Measurements from ENCODE around the gene RAX2. TPM values are rescaled to one million over a fixed set of nuclear protein-coding genes. Genes with fewer than 3 reads are reported as not detected.

Gene RAX2
- total RNA-seq, 1 experiment from 2014 or later, result not detected

DNA sequence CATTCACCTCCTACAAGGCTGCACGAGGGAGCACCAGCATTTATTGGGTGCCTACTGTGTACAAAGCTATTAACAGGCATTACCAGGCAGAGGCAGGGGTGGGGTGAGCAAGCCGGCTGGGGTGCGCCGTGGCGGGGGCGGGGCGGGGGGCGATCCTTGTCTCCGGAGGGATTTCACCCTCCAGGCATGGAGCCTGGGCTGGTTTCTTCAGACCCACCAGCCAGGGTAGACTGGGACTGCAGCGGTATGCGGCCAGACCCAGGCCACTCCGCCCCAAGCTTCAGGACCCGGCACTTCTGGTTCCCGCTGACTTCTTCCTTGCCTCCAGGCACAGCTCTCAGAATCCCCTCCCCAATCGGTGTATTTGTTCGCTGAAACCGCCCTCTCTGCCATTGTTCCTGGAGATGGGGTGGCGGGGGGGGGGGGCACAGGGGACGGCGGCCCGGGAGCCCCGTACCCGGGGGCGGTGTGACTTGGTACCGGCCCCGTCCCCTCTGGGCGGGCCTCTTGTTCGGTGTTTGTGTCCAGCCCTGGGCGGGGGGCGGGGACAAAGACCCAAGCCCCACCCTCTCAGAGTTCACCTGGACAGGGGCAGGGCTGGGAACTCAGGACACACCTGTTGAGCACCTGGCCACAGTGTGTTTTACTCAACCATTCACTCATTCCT, 49.5 kb downstream of the RAX2 start:
- peaks cover 14% of the 10 kb centered on the region for H3K36me3 Mint-ChIP-seq (ENCODE audit: insufficient read depth, unreplicated experiment)
- intact Hi-C loops (cut with micrococcal nuclease; ENCODE audit: unreplicated experiment), result loop anchor here (5.0 kb wide), 1 partner anchor 55 kb away; no protein-coding TSS in a partner anchor
- H3K27me3 Mint-ChIP-seq (ENCODE audit: insufficient read depth, unreplicated experiment), result no peaks in the 10 kb centered on the region
- H3K4me3 Mint-ChIP-seq (ENCODE audit: unreplicated experiment), result peak overlapping the region; percentile 87
- ChIA-PET CTCF (interaction anchor here (0.9 to 1.2 kb wide), 3 partner anchors 14 to 40 kb away, joined by 4 to 6 read pairs (median 5); partner anchors contain the start of genes MRPL54 and TJP3), POLR2A (interaction anchor here (1.1 to 3.2 kb wide), 2 partner anchors 40 to 263 kb away, joined by 3 to 23 read pairs; partner anchors contain the start of genes EEF2 and MRPL54)
- H3K9me3 Mint-ChIP-seq (ENCODE audit: unreplicated experiment), result no peaks in the 10 kb centered on the region
- peak; percentile 74 to 83 for DNase-seq
- Histone ChIP-seq H3K36me3 (ENCODE audit: control insufficient read depth, insufficient read depth, low read length) (no peaks in the 10 kb centered on the region), H3K27me3 (replicated peaks; ENCODE audit: control insufficient read depth, insufficient read depth, low read length) (no peaks in the 10 kb centered on the region), H3K4me1 (peaks cover 36% of the 10 kb centered on the region), H3K4me3 (ENCODE audit: low read depth, low read length) (peak overlapping the region; percentile 57), H3K9me3 (no peaks in the 10 kb centered on the region)
- TF ChIP-seq, protein P1, sequence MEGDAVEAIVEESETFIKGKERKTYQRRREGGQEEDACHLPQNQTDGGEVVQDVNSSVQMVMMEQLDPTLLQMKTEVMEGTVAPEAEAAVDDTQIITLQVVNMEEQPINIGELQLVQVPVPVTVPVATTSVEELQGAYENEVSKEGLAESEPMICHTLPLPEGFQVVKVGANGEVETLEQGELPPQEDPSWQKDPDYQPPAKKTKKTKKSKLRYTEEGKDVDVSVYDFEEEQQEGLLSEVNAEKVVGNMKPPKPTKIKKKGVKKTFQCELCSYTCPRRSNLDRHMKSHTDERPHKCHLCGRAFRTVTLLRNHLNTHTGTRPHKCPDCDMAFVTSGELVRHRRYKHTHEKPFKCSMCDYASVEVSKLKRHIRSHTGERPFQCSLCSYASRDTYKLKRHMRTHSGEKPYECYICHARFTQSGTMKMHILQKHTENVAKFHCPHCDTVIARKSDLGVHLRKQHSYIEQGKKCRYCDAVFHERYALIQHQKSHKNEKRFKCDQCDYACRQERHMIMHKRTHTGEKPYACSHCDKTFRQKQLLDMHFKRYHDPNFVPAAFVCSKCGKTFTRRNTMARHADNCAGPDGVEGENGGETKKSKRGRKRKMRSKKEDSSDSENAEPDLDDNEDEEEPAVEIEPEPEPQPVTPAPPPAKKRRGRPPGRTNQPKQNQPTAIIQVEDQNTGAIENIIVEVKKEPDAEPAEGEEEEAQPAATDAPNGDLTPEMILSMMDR (IDR thresholded peaks at IDR 0.05; ENCODE audit: insufficient read depth in 1 of 2, low read depth in 1 of 2, low read length in 1 of 2, severe bottlenecking in 1 of 2, unreplicated experiment in 1 of 2), result no peak
- no TSS peak for BruUV-seq (replicated peaks)
- H3K27ac Mint-ChIP-seq (ENCODE audit: unreplicated experiment), result peak overlapping the region; percentile 71
- H3K4me1 Mint-ChIP-seq (ENCODE audit: low read depth, unreplicated experiment), result no peaks in the 10 kb centered on the region

DNA sequence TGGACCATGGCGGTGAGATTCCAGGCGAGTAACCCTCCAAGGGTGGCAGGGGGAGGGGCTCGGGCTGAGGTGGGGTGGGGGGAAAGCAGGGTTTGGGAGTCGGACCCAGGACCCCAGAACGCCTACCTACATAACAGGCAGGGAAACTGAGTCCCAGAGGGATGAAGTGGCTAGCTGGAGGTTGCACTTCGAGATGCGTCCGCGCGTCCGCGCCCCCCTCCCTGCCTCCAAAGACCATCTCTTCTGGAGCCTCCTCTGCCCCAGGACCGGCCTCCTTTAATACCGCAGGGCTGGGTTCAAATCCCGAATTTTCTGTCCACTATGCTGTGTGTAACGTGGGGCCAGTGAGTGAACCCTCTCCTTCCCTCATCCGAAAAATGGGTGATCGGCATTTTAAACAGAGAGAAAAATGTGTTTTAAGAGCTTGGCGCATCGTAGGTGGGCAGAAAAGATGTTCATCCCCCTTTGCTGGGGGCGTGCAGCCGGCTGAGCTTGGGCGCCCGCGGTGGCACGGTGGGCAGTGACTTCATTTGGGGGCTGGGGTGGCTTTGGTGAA, 50.1 kb downstream of the RAX2 start:
- Mint-ChIP-seq H3K9me3 (ENCODE audit: unreplicated experiment) (no peaks in the 10 kb centered on the region), H3K4me1 (ENCODE audit: low read depth, unreplicated experiment) (no peaks in the 10 kb centered on the region), H3K27ac (ENCODE audit: unreplicated experiment) (peak overlapping the region; percentile 93), H3K27me3 (ENCODE audit: insufficient read depth, unreplicated experiment) (no peaks in the 10 kb centered on the region), H3K4me3 (ENCODE audit: unreplicated experiment) (peak overlapping the region; percentile 87), H3K36me3 (ENCODE audit: insufficient read depth, unreplicated experiment) (peaks cover 14% of the 10 kb centered on the region)
- TF ChIP-seq, protein P1 (IDR thresholded peaks at IDR 0.05; ENCODE audit: insufficient read depth in 1 of 2, low read depth in 1 of 2, low read length in 1 of 2, severe bottlenecking in 1 of 2, unreplicated experiment in 1 of 2), result no peak
- no TSS peak for BruUV-seq (replicated peaks)
- ChIA-PET CTCF (interaction anchor here (0.9 to 1.2 kb wide), 4 partner anchors 13 to 41 kb away, joined by 3 to 6 read pairs (median 4); partner anchors contain the start of genes MRPL54 and TJP3), POLR2A (interaction anchor here (1.1 to 3.2 kb wide), 3 partner anchors 12 to 264 kb away, joined by 3 to 23 read pairs (median 13); partner anchors contain the start of genes EEF2 and MRPL54)
- Histone ChIP-seq H3K36me3 (ENCODE audit: control insufficient read depth, insufficient read depth, low read length) (no peaks in the 10 kb centered on the region), H3K4me1 (peaks cover 36% of the 10 kb centered on the region), H3K27me3 (replicated peaks; ENCODE audit: control insufficient read depth, insufficient read depth, low read length) (no peaks in the 10 kb centered on the region), H3K4me3 (ENCODE audit: low read depth, low read length) (peak overlapping the region; percentile 57), H3K9me3 (no peaks in the 10 kb centered on the region)
- intact Hi-C loops (cut with micrococcal nuclease; ENCODE audit: unreplicated experiment), result loop anchor here (2.0 to 5.0 kb wide), 2 partner anchors 41 to 55 kb away; partner anchors contain the start of gene MRPL54
- DNase-seq, result no peak

DNA sequence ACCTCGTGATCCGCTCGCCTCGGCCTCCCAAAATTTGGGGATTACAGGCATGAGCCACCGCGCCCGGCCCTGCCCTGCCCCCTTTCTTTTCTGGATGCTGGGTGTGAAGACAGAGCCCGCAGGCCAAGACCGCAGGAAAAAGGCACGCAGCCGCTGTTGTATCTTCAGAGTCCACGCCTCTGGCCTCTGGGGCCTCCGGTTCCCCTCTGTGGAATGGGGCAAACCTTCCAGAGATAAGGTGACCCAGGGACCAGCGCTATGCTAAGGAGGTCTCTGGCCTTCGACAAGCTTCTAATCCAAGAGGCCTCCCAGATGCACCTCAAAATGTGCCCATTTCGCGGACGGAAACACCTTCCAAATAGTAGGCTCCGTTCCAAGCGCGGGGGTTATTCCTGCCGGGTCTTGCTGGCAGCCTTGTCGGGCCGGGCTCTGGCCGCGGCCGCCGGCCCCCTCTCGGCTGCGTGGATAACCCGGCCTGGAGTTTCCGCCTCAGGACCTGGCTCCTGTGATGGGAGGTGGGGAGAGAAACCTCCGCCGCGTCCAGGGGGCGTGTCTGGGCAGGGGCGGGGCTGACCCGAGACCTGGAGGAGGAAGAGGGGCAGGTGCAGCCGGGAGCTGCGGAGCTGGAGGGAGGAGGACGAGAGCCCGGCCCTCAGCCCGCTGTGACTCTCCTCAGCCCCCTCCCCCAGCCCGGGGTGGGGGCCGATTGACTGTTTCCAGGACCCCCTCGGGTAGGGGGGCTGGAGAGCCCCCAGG, 50.7 kb downstream of the RAX2 start:
- peak; percentile 97 to 98 for DNase-seq
- H3K4me3 ChIP-seq (ENCODE audit: low read depth, low read length), result peak overlapping the region; percentile 57
- no peaks in the 10 kb centered on the region for H3K9me3 ChIP-seq
- POLR2A ChIA-PET, result interaction anchor here (1.1 to 3.2 kb wide), 3 partner anchors 11 to 264 kb away, joined by 3 to 23 read pairs (median 13); partner anchors contain the start of genes EEF2 and MRPL54
- no peaks in the 10 kb centered on the region for H3K4me1 Mint-ChIP-seq (ENCODE audit: low read depth, unreplicated experiment)
- H3K4me1 ChIP-seq, result peaks cover 36% of the 10 kb centered on the region
- H3K36me3 Mint-ChIP-seq (ENCODE audit: insufficient read depth, unreplicated experiment), result peaks cover 14% of the 10 kb centered on the region
- H3K36me3 ChIP-seq (ENCODE audit: control insufficient read depth, insufficient read depth, low read length), result no peaks in the 10 kb centered on the region
- peak overlapping the region; percentile 93 for H3K27ac Mint-ChIP-seq (ENCODE audit: unreplicated experiment)
- CTCF ChIA-PET, result interaction anchor here (1.0 to 1.2 kb wide), 3 partner anchors 13 to 41 kb away, joined by 3 to 6 read pairs (median 4); partner anchors contain the start of genes MRPL54 and TJP3
- no TSS peak for BruUV-seq (replicated peaks)
- no peaks in the 10 kb centered on the region for H3K27me3 ChIP-seq (replicated peaks; ENCODE audit: control insufficient read depth, insufficient read depth, low read length)
- TF ChIP-seq, protein P1 (IDR thresholded peaks at IDR 0.05; ENCODE audit: insufficient read depth in 1 of 2, low read depth in 1 of 2, low read length in 1 of 2, severe bottlenecking in 1 of 2, unreplicated experiment in 1 of 2), result no peak
- H3K27me3 Mint-ChIP-seq (ENCODE audit: insufficient read depth, unreplicated experiment), result no peaks in the 10 kb centered on the region
- no peaks in the 10 kb centered on the region for H3K9me3 Mint-ChIP-seq (ENCODE audit: unreplicated experiment)
- H3K4me3 Mint-ChIP-seq (ENCODE audit: unreplicated experiment), result peak overlapping the region; percentile 87
- intact Hi-C loops (cut with micrococcal nuclease; ENCODE audit: unreplicated experiment), result loop anchor here (2.0 to 5.0 kb wide), 2 partner anchors 41 to 54 kb away; partner anchors contain the start of gene MRPL54

Measured in Caco-2 (cell line).